Psoas muscle (tissue), 8 donors: Measurements from ENCODE around the gene OR2T8. TPM values are rescaled to one million over a fixed set of nuclear protein-coding genes. Genes with fewer than 3 reads are reported as not detected.

Experiments
- ATAC-seq, 4 donors: fragments of 200-7000 bp; cut with Tn5 transposase; one replicate each; pipeline ENCODE4 v1.9.1; 2020; ENCODE audit warnings: moderate library complexity in 3 of 4, mild to moderate bottlenecking in 2 of 4
- DNase-seq, 2 donors: peaks; one replicate each; pipeline ENCODE4 v3.0.0-alpha.2; 2020
- H3K27ac ChIP-seq: fragments of 200-600 bp; one replicate; pipeline ENCODE4 v1.8.0; 2022
- H3K27me3 ChIP-seq, 3 donors: fragments of 200-600 bp in 1 of 3; one replicate each; pipeline versions ENCODE4 v1.6.1 to v1.8.0; 2013 to 2022; ENCODE audit warnings: low read length in 2 of 3, mild to moderate bottlenecking in 2 of 3, moderate library complexity in 1 of 3; ENCODE audit not compliant: insufficient read depth in 3 of 3
- H3K36me3 ChIP-seq, 2 donors: fragments of 200-600 bp in 1 of 2; one replicate each; pipeline versions ENCODE4 v1.6.1 to v1.8.0; 2013 to 2022; ENCODE audit warnings: low read depth in 1 of 2, mild to moderate bottlenecking in 1 of 2, moderate library complexity in 1 of 2; ENCODE audit not compliant: insufficient read depth in 1 of 2
- H3K4me1 ChIP-seq: fragments of 200-600 bp; one replicate; pipeline ENCODE4 v1.8.0; 2022
- H3K4me3 ChIP-seq: fragments of 200-600 bp; one replicate; pipeline ENCODE4 v1.8.0; 2022; ENCODE audit warnings: mild to moderate bottlenecking
- H3K9me3 ChIP-seq: fragments of 200-600 bp; one replicate; pipeline ENCODE4 v1.8.0; 2022
- WGBS, 3 donors: extraction: QIAGEN DNeasy Blood & Tissue Kit; methylation state at CpG; one replicate each; pipeline versions ENCODE4 v1.1.6 to v1.1.7; 2013; 5-methylcytosine and 5-hydroxymethylcytosine counted together
- intact Hi-C, 2 donors: fragments of 100-400 bp; cut with DNase I; formaldehyde crosslinking; loops; one replicate each; pipeline versions ENCODE4 v1.11.0 to v1.14.2; 2022
- long read RNA-seq, 2 donors: library from polyadenylated mRNA; unstranded; transcript quantifications; one replicate each; pipeline ENCODE4 v2.0.0, GENCODE V29; 2021
- polyA plus RNA-seq, 3 donors: library from polyadenylated mRNA; stranded (reverse); fragments of 200-250 nt; gene quantifications; one replicate each; pipeline ENCODE4 v1.2.3, GENCODE V29; 2013
- total RNA-seq, 4 donors: library from RNA; stranded (reverse); fragmentation: NEBNext Ultra II Directional in 2 of 4; extraction: Animal tissue kit (Norgen Biotek cat#: 25700) in 2 of 4; gene quantifications; one replicate each; pipeline versions ENCODE4 v1.2.1 to v1.2.4, GENCODE V29; 2021 to 2023
- TF ChIP-seq, protein P1 (sequence below): fragments of 200-600 bp; IDR thresholded peaks from one replicate; pipeline ENCODE4 v1.8.0; 2022; ENCODE audit warnings: antibody characterized with exemption
- donor health status: healthy with polysubstance abuse.
- donor health status: DM: no; HTN: no; CAD: no; lungs with moderate emphysema.
- donor health status: Bipolar disorder and iron deficiency.
- donor health status: healthy.
- donor health status: DM: yes; HTN: yes; CAD: no.
- donor health status: DM: no; HTN: no; CAD: no.
- donor health status: DM: no; HTN: no; CAD: no.
- donor health status: DM: yes; HTN: yes; CAD: no.

OR2T8 gene, protein sequence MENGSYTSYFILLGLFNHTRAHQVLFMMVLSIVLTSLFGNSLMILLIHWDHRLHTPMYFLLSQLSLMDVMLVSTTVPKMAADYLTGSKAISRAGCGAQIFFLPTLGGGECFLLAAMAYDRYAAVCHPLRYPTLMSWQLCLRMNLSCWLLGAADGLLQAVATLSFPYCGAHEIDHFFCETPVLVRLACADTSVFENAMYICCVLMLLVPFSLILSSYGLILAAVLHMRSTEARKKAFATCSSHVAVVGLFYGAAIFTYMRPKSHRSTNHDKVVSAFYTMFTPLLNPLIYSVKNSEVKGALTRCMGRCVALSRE
- not detected for total RNA-seq
- polyA plus RNA-seq = not detected
- long read RNA-seq, donor 1 = 0 reads
- long read RNA-seq, donor 2 = 0 reads

DNA sequence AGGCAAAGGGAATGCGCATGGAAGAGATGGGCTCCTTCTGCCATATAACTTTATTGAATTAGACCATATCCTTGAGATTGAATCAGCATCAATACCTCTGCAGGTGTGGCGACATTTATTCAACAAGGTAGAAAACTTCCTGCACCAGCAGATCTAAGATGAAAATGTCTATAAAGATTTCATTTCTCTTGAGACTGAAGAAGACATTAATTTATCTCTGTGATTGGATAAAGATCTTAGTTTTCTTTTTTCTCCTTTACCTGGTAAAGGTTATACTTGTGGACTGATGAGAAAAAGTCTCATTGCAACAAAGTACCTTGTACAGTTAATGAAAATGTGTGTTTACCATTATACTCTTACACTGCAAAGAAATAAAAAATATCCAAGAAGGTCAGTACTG is at the start of gene OR2T8:
Gene OR2T8, plus strand, starts transcription at position 301 of the 400 bp plus-strand sequence. CDS start 766 bp downstream, outside the sequence.
- 70 to 97% (median 91%) methylated on average over 2 of the region's 2 CpGs for WGBS, 3 donors

DNA sequence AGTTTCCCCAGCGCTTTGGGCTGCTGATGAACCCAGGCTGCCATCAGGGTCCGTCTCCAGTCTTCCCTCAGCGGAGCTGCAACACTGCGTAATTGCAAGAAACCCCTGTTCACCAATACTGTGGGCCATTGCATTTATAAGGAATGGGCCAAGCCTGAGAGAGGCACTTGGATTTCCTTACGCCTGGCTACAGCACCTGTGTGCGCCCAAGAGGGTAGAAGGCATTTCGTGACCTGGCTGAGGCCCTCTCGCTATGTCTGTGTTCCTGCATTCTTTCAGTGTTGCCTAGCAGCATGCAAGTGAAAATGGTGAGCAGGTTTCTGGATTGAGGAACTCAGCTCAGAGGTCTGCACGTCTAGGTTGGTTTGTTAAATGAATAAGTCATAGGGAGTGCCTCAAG is 36.7 kb upstream of the OR2T8 start:
- no peak overlapping the region for H3K4me3 ChIP-seq
- no peaks in the 10 kb centered on the region for H3K27me3 ChIP-seq
- WGBS, 3 donors = 80 to 89% (median 81%) methylated on average over 9 of the region's 9 CpGs
- intact Hi-C loops = no loop called here
- no peak for ATAC-seq
- no peak overlapping the region for H3K27ac ChIP-seq
- H3K9me3 ChIP-seq = no peaks in the 10 kb centered on the region
- no peak for DNase-seq
- H3K4me1 ChIP-seq = no peaks in the 10 kb centered on the region
- no peaks in the 10 kb centered on the region for H3K36me3 ChIP-seq
- TF ChIP-seq, protein P1, sequence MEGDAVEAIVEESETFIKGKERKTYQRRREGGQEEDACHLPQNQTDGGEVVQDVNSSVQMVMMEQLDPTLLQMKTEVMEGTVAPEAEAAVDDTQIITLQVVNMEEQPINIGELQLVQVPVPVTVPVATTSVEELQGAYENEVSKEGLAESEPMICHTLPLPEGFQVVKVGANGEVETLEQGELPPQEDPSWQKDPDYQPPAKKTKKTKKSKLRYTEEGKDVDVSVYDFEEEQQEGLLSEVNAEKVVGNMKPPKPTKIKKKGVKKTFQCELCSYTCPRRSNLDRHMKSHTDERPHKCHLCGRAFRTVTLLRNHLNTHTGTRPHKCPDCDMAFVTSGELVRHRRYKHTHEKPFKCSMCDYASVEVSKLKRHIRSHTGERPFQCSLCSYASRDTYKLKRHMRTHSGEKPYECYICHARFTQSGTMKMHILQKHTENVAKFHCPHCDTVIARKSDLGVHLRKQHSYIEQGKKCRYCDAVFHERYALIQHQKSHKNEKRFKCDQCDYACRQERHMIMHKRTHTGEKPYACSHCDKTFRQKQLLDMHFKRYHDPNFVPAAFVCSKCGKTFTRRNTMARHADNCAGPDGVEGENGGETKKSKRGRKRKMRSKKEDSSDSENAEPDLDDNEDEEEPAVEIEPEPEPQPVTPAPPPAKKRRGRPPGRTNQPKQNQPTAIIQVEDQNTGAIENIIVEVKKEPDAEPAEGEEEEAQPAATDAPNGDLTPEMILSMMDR = no peak

More for the DNA sequence above, at the start of gene OR2T8:
- H3K9me3 ChIP-seq = no peaks in the 10 kb centered on the region
- no peak within 1 kb of the TSS for H3K4me3 ChIP-seq
- no peak for DNase-seq
- intact Hi-C loops = no loop called here
- no peaks in the 10 kb centered on the region for H3K4me1 ChIP-seq
- H3K27me3 ChIP-seq = no peaks in the 10 kb centered on the region
- no peaks in the 10 kb centered on the region for H3K36me3 ChIP-seq
- TF ChIP-seq, protein P1 = no peak
- no peak for ATAC-seq
- H3K27ac ChIP-seq = no peak within 1 kb of the TSS

DNA sequence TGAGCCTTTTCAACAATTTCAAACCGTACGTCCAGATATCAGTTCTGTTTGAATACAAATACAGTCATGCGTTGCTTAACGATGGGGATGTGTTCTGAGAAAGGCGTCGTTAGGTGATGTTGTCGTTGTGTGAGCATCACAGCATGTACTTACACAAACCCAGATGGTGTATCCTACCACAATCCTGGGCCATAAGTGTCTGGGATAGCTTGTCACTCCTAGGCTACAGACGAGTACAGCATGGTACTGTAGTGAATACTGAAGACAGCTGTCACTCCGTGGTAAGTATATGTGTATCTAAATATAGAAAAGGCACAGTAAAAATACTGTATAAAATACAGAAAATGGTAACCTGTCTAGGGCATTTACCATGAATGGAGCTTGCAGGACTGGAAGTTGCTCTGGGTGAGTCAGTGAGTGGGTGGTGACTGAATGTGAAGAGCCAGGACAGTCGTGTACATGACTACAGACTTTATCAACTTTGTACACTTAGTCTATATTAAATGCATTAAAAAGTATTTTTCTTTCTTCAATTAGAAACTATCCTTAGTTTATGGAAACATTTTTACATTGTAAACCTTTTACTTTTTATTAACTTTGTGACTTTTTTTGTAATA is 35.1 kb upstream of the OR2T8 start:
- TF ChIP-seq, protein P1 = no peak
- Histone ChIP-seq H3K36me3 (no peaks in the 10 kb centered on the region), H3K27ac (no peak overlapping the region), H3K9me3 (no peaks in the 10 kb centered on the region), H3K27me3 (no peaks in the 10 kb centered on the region), H3K4me1 (no peaks in the 10 kb centered on the region), H3K4me3 (no peak overlapping the region)
- ATAC-seq (no peak), DNase-seq (no peak)
- intact Hi-C loops = no loop called here
- 86 to 91% (median 89%) methylated on average over 10 of the region's 10 CpGs for WGBS, 3 donors

DNA sequence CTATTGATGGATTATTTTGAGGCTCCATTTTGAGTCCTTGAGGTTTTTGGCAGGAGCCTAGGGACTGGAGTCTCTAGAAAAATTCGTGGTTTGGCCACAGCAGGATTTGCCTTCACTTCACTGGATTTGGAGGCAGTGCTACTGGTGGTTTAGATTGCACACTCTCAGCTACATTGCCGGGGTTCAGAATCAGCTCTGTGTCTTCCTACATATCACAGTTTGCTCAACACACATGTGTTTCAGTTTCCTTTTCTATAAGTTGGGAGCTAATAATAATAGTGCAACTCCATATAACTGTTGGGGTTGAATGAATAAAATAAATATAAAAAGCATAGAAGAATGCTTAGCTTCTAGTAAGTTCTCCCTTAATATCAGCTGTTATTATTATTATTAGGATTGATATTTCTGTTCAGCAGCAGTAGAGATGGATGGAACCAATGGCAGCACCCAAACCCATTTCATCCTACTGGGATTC is 24.9 kb upstream of the OR2T8 start, which contains the start of gene OR2W3:
Gene OR2W3, plus strand, starts transcription at position 425 of the 475 bp plus-strand sequence. Its CDS starts 0 bp downstream, at position 425.
- H3K27ac ChIP-seq = no peak within 1 kb of the TSS
- H3K36me3 ChIP-seq = no peaks in the 10 kb centered on the region
- no peak within 1 kb of the TSS for H3K4me3 ChIP-seq
- no peaks in the 10 kb centered on the region for H3K9me3 ChIP-seq
- no peak for DNase-seq
- TF ChIP-seq, protein P1 = no peak
- H3K4me1 ChIP-seq = no peaks in the 10 kb centered on the region
- no peaks in the 10 kb centered on the region for H3K27me3 ChIP-seq
- intact Hi-C loops = no loop called here
- 44 to 46% (median 45%) methylated on average over 2 of the region's 2 CpGs for WGBS, 3 donors
- ATAC-seq = no peak
